Measurements from ENCODE around the gene KCTD7. TPM values are rescaled to one million over a fixed set of nuclear protein-coding genes. Genes with fewer than 3 reads are reported as not detected.

KCTD7 gene
- polyA plus RNA-seq, 1 donor from 2014 or later = 79.4 TPM

GRCh38 chr7:66664590-66665293, 36.1 kb downstream of the KCTD7 start:
- Histone ChIP-seq H3K27me3 (ENCODE audit: insufficient read depth, low read depth, low read length) (no peaks in the 10 kb centered on the region), H4K20me1 (ENCODE audit: insufficient read depth) (no peaks in the 10 kb centered on the region), H3K4me3 (ENCODE audit: low read length) (no peak overlapping the region), H3K27ac (ENCODE audit: low read length) (no peak overlapping the region), H3K4me2 (ENCODE audit: low read length) (no peak overlapping the region), H3K36me3 (ENCODE audit: insufficient read depth, low read length) (no peaks in the 10 kb centered on the region), H3F3A (ENCODE audit: insufficient read depth, low read length, poor library complexity, severe bottlenecking) (no peaks in the 10 kb centered on the region), H2AFZ (ENCODE audit: low read depth, low read length) (no peak overlapping the region), H3K9me2 (ENCODE audit: insufficient read depth, low read length) (no peaks in the 10 kb centered on the region), H3K9ac (ENCODE audit: low read length) (no peak overlapping the region), H3K79me2 (replicated peaks; ENCODE audit: insufficient read depth, low read length) (peaks cover 2% of the 10 kb centered on the region), H3K9me3 (ENCODE audit: low read length) (no peaks in the 10 kb centered on the region)
- TF ChIP-seq TAF1 (IDR thresholded peaks at IDR 0.05; ENCODE audit: low read depth) = no peak

DNA sequence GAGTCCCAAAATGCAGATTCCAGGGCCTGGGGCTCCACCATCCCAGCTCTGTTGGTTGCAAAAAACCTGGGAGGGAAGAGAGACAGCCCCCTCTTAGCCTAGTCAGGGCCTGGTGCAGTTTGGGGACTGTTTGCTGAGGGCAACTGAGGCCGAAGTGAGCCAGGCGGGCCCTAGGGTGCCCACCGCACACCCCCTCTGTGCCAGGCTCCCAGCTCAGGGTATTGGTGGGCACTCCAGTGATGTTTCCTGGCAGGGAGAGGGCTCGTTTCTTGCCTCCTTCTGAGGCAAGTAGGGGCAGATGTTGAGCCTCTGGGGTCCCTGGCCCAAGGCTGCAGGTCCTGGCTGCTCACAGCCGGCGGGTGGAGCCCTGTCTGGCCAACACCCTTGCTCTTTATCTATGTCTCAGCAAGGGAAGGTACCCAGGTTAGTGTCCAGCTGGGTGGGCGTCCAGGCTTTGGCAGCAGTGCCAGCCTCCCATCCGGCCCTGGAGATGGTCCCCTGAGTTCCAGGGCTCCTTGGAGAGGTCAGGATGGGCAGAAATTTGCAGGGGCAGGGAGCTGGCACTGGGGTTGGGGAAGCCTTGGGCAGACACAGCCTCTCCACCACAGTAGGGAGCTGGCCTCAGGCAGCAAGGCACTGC, 37.8 kb downstream of the KCTD7 start:
- H4K20me1 ChIP-seq (ENCODE audit: insufficient read depth) = no peaks in the 10 kb centered on the region
- H3K36me3 ChIP-seq (ENCODE audit: insufficient read depth, low read length) = no peaks in the 10 kb centered on the region
- TF ChIP-seq EZH2 (IDR thresholded peaks at IDR 0.05; ENCODE audit: borderline replicate concordance, insufficient read depth, low read length, poor library complexity, severe bottlenecking) (no peak), RAD21 (conservative IDR thresholded peaks at IDR 0.05) (no peak), POLR2AphosphoS5 (IDR thresholded peaks at IDR 0.05) (no peak), EP300 (conservative IDR thresholded peaks at IDR 0.05; ENCODE audit: poor library complexity, severe bottlenecking) (no peak)
- TF ChIP-seq, protein P1, sequence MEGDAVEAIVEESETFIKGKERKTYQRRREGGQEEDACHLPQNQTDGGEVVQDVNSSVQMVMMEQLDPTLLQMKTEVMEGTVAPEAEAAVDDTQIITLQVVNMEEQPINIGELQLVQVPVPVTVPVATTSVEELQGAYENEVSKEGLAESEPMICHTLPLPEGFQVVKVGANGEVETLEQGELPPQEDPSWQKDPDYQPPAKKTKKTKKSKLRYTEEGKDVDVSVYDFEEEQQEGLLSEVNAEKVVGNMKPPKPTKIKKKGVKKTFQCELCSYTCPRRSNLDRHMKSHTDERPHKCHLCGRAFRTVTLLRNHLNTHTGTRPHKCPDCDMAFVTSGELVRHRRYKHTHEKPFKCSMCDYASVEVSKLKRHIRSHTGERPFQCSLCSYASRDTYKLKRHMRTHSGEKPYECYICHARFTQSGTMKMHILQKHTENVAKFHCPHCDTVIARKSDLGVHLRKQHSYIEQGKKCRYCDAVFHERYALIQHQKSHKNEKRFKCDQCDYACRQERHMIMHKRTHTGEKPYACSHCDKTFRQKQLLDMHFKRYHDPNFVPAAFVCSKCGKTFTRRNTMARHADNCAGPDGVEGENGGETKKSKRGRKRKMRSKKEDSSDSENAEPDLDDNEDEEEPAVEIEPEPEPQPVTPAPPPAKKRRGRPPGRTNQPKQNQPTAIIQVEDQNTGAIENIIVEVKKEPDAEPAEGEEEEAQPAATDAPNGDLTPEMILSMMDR (IDR thresholded peaks at IDR 0.05; ENCODE audit: poor library complexity, severe bottlenecking) = no peak
- TF ChIP-seq, protein P2, sequence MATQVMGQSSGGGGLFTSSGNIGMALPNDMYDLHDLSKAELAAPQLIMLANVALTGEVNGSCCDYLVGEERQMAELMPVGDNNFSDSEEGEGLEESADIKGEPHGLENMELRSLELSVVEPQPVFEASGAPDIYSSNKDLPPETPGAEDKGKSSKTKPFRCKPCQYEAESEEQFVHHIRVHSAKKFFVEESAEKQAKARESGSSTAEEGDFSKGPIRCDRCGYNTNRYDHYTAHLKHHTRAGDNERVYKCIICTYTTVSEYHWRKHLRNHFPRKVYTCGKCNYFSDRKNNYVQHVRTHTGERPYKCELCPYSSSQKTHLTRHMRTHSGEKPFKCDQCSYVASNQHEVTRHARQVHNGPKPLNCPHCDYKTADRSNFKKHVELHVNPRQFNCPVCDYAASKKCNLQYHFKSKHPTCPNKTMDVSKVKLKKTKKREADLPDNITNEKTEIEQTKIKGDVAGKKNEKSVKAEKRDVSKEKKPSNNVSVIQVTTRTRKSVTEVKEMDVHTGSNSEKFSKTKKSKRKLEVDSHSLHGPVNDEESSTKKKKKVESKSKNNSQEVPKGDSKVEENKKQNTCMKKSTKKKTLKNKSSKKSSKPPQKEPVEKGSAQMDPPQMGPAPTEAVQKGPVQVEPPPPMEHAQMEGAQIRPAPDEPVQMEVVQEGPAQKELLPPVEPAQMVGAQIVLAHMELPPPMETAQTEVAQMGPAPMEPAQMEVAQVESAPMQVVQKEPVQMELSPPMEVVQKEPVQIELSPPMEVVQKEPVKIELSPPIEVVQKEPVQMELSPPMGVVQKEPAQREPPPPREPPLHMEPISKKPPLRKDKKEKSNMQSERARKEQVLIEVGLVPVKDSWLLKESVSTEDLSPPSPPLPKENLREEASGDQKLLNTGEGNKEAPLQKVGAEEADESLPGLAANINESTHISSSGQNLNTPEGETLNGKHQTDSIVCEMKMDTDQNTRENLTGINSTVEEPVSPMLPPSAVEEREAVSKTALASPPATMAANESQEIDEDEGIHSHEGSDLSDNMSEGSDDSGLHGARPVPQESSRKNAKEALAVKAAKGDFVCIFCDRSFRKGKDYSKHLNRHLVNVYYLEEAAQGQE (IDR thresholded peaks at IDR 0.05; ENCODE audit: borderline replicate concordance) = no peak
- H3K27ac ChIP-seq (ENCODE audit: low read length) = no peak overlapping the region
- no peaks in the 10 kb centered on the region for H3K9me3 ChIP-seq (ENCODE audit: low read length)
- H3F3A ChIP-seq (ENCODE audit: insufficient read depth, low read length, poor library complexity, severe bottlenecking) = no peaks in the 10 kb centered on the region
- no peaks in the 10 kb centered on the region for H3K9me2 ChIP-seq (ENCODE audit: insufficient read depth, low read length)
- no peak overlapping the region for H2AFZ ChIP-seq (ENCODE audit: low read depth, low read length)
- no peaks in the 10 kb centered on the region for H3K79me2 ChIP-seq (replicated peaks; ENCODE audit: insufficient read depth, low read length)
- H3K4me2 ChIP-seq (ENCODE audit: low read length) = no peak overlapping the region
- H3K4me3 ChIP-seq (ENCODE audit: low read length) = no peak overlapping the region
- H3K9ac ChIP-seq (ENCODE audit: low read length) = no peak overlapping the region
- no peaks in the 10 kb centered on the region for H3K27me3 ChIP-seq (ENCODE audit: insufficient read depth, low read depth, low read length)
